Astrocyte (in vitro differentiated cells and primary cell): ENCODE measurements around the gene TRANK1. TPM values are rescaled to one million over a fixed set of nuclear protein-coding genes. Genes with fewer than 3 reads are reported as not detected.
A peak's percentile ranks its signal among the peaks of the same experiment; 100 is the strongest.

Experiments used
- DNase-seq: peaks from one replicate; pipeline ENCODE4 v3.0.0-alpha.2; 2010; ENCODE audit warnings: low read depth
- FAIRE-seq: peaks from 2 replicates; lab custom pipeline; 2011; peaks lifted over from hg19 to GRCh38; lab: Jason Lieb, UNC
- H2AFZ ChIP-seq: 2 replicates; pipeline ENCODE4 v1.6.0; 2012; ENCODE audit warnings: low read depth, low read length, inconsistent platforms
- H3K27ac ChIP-seq: 2 replicates; pipeline ENCODE4 v1.5.1; 2011; ENCODE audit warnings: low read depth, low read length, inconsistent platforms
- H3K27me3 ChIP-seq: 2 replicates; pipeline ENCODE4 v1.6.0; 2011; ENCODE audit warnings: low read length, inconsistent platforms; ENCODE audit not compliant: insufficient read depth
- H3K36me3 ChIP-seq: 2 replicates; pipeline ENCODE4 v1.5.1; 2011; ENCODE audit warnings: low read length, inconsistent platforms; ENCODE audit not compliant: insufficient read depth
- H3K4me1 ChIP-seq: 2 replicates; pipeline ENCODE4 v1.5.1; 2011; ENCODE audit warnings: low read length, inconsistent platforms; ENCODE audit not compliant: insufficient read depth
- H3K4me2 ChIP-seq: 2 replicates; pipeline ENCODE4 v1.6.0; 2012; ENCODE audit warnings: low read length, inconsistent platforms
- H3K4me3 ChIP-seq: 2 replicates; pipeline ENCODE4 v1.5.1; 2011; ENCODE audit warnings: low read depth, mild to moderate bottlenecking, low read length, inconsistent platforms; ENCODE audit not compliant: insufficient read depth
- H3K79me2 ChIP-seq: 2 replicates; pipeline ENCODE4 v1.6.0; 2012; ENCODE audit warnings: mild to moderate bottlenecking, low read length, inconsistent platforms; ENCODE audit not compliant: insufficient read depth
- H3K9ac ChIP-seq: 2 replicates; pipeline ENCODE4 v1.6.0; 2012; ENCODE audit warnings: mild to moderate bottlenecking, low read length, inconsistent platforms
- H3K9me3 ChIP-seq: 2 replicates; pipeline ENCODE4 v1.5.1; 2012; ENCODE audit warnings: low read depth, mild to moderate bottlenecking, low read length, inconsistent platforms; ENCODE audit not compliant: insufficient read depth
- H4K20me1 ChIP-seq: 2 replicates; pipeline ENCODE4 v1.6.0; 2012; ENCODE audit warnings: low read length, inconsistent platforms; ENCODE audit not compliant: insufficient read depth
- H3K27ac Mint-ChIP-seq: one replicate; pipeline ENCODE4 v1.8.0; 2021; ENCODE audit warnings: mild to moderate bottlenecking, mixed read lengths; ENCODE audit not compliant: unreplicated experiment
- H3K27me3 Mint-ChIP-seq: one replicate; pipeline ENCODE4 v1.8.0; 2021; ENCODE audit warnings: low read depth, mixed read lengths; ENCODE audit not compliant: unreplicated experiment
- H3K36me3 Mint-ChIP-seq: one replicate; pipeline ENCODE4 v1.8.0; 2021; ENCODE audit warnings: low read depth, mixed read lengths; ENCODE audit not compliant: unreplicated experiment
- H3K4me1 Mint-ChIP-seq: one replicate; pipeline ENCODE4 v1.8.0; 2021; ENCODE audit warnings: low read depth, mixed read lengths; ENCODE audit not compliant: unreplicated experiment
- H3K4me3 Mint-ChIP-seq: one replicate; pipeline ENCODE4 v1.8.0; 2021; ENCODE audit warnings: mild to moderate bottlenecking, moderate library complexity, mixed read lengths; ENCODE audit not compliant: unreplicated experiment
- H3K9me3 Mint-ChIP-seq: one replicate; pipeline ENCODE4 v1.8.0; 2021; ENCODE audit warnings: mild to moderate bottlenecking, mixed read lengths; ENCODE audit not compliant: unreplicated experiment
- EZH2 ChIP-seq: IDR thresholded peaks from 2 replicates; pipeline ENCODE4 v1.6.1; 2012; ENCODE audit warnings: mild to moderate bottlenecking, low read length, inconsistent platforms; ENCODE audit not compliant: insufficient read depth
- total RNA-seq: library from RNA; stranded (reverse); gene quantifications from 2 replicates; pipeline ENCODE4 v1.2.1, GENCODE V29; 2021
- TF ChIP-seq, protein P1 (sequence below): IDR thresholded peaks from 2 replicates; pipeline ENCODE4 v1.5.1; 2011; ENCODE audit warnings: low read depth, mild to moderate bottlenecking, inconsistent platforms, low read length, moderate library complexity; ENCODE audit not compliant: insufficient read depth

TRANK1 gene
- total RNA-seq, 1 donor from 2014 or later, result 5.6 TPM

DNA sequence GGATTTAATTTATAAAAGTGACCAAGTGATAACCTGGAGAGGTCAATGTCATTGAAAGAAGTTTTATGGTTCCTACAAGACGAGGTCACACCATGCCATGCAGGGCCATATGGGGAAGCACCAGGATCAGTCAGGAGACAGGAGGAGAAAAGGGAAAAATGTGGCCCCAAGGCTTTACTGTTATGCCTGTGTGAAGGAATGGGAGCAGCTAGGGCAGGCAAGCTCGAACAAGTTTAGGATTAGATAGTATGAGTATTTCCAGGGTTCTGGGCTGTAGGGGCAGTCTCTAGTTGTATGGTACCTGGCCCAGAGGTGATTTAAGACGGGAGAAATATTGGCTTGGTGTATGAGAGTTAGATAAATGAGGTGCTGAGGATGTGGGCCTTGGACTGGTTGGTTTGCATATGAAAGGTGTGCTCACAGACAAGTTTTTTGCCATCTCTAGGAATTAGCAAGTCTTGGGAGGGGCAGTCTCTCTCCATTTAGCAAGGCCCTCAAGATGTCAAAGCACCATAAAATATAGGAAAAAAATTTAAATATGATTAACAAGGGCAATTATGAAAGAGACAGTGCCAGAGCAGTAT lies 144.2 kb downstream of the TRANK1 start:
- no peak for DNase-seq
- no peak overlapping the region for H3K4me2 ChIP-seq
- no peak for TF ChIP-seq EZH2
- TF ChIP-seq, protein P1, sequence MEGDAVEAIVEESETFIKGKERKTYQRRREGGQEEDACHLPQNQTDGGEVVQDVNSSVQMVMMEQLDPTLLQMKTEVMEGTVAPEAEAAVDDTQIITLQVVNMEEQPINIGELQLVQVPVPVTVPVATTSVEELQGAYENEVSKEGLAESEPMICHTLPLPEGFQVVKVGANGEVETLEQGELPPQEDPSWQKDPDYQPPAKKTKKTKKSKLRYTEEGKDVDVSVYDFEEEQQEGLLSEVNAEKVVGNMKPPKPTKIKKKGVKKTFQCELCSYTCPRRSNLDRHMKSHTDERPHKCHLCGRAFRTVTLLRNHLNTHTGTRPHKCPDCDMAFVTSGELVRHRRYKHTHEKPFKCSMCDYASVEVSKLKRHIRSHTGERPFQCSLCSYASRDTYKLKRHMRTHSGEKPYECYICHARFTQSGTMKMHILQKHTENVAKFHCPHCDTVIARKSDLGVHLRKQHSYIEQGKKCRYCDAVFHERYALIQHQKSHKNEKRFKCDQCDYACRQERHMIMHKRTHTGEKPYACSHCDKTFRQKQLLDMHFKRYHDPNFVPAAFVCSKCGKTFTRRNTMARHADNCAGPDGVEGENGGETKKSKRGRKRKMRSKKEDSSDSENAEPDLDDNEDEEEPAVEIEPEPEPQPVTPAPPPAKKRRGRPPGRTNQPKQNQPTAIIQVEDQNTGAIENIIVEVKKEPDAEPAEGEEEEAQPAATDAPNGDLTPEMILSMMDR, result no peak
- H2AFZ ChIP-seq, result no peak overlapping the region
- H3K36me3 ChIP-seq, result no peaks in the 10 kb centered on the region
- no peak overlapping the region for H3K27ac ChIP-seq
- no peaks in the 10 kb centered on the region for H3K36me3 Mint-ChIP-seq
- peaks cover 2% of the 10 kb centered on the region for H3K27me3 Mint-ChIP-seq
- H3K27ac Mint-ChIP-seq, result no peak overlapping the region
- H3K4me3 Mint-ChIP-seq, result no peak overlapping the region
- H3K4me1 ChIP-seq, result no peaks in the 10 kb centered on the region
- FAIRE-seq, result no peak
- H3K9me3 Mint-ChIP-seq, result peaks cover 2% of the 10 kb centered on the region
- H3K4me1 Mint-ChIP-seq, result peaks cover 6% of the 10 kb centered on the region
- H3K9me3 ChIP-seq, result no peaks in the 10 kb centered on the region
- no peaks in the 10 kb centered on the region for H4K20me1 ChIP-seq
- H3K9ac ChIP-seq, result no peak overlapping the region
- H3K79me2 ChIP-seq, result no peaks in the 10 kb centered on the region
- no peak overlapping the region for H3K4me3 ChIP-seq
- no peaks in the 10 kb centered on the region for H3K27me3 ChIP-seq

DNA sequence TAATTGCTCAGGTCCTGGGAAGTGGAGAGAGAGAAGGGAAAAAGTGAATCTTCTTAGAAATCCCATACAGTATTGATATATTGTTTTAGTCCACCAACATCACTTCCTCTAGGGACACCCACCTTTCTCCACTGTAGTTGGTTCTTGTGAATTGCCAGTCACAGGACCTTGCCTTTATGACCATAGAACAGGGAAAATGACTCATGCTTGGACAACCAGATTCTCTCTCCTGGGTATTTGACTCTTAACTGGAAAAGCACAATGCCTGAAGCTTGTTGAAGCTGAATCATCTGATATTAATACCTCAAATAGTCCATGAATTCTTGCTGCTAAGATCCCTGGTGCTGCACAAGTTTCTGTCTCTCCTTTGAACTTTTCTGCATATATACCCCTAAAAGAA lies 148.0 kb downstream of the TRANK1 start:
- Mint-ChIP-seq H3K36me3 (no peaks in the 10 kb centered on the region), H3K4me3 (no peak overlapping the region), H3K27me3 (peaks cover 3% of the 10 kb centered on the region), H3K9me3 (peaks cover 2% of the 10 kb centered on the region), H3K4me1 (peaks cover 6% of the 10 kb centered on the region), H3K27ac (no peak overlapping the region)
- Histone ChIP-seq H3K79me2 (no peaks in the 10 kb centered on the region), H4K20me1 (no peaks in the 10 kb centered on the region), H3K27ac (no peak overlapping the region), H3K4me1 (no peaks in the 10 kb centered on the region), H3K9ac (no peak overlapping the region), H2AFZ (no peak overlapping the region), H3K27me3 (peaks cover under 1% of the 10 kb centered on the region), H3K4me3 (no peak overlapping the region), H3K9me3 (no peaks in the 10 kb centered on the region), H3K36me3 (no peaks in the 10 kb centered on the region), H3K4me2 (no peak overlapping the region)
- FAIRE-seq (no peak), DNase-seq (peak; percentile 52)
- TF ChIP-seq, protein P1, result no peak
- TF ChIP-seq EZH2, result no peak

DNA sequence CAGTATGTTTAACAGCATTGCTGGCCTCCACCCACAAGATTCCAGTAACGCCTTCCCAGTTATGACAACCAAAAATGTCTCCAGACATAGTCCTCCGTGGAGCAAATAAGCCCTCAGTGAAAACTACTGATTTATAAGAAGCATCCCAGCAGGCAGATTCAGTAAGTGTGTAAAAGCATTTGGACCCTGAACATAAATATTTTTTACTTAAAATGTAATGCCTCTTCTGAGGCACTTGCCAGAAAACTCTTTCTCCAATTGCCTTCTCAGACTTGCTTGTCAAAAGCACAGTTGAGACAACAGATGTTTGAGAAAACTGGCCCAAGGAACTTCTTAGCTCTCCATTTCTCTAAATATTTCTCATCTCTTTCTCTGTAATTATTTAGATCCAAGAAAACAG lies 148.7 kb downstream of the TRANK1 start:
- H3K79me2 ChIP-seq, result no peaks in the 10 kb centered on the region
- no peaks in the 10 kb centered on the region for H3K36me3 Mint-ChIP-seq
- no peak overlapping the region for H3K4me3 ChIP-seq
- H3K27me3 Mint-ChIP-seq, result peaks cover 7% of the 10 kb centered on the region
- no peak overlapping the region for H3K9ac ChIP-seq
- no peaks in the 10 kb centered on the region for H3K4me1 ChIP-seq
- H3K27me3 ChIP-seq, result peaks cover 6% of the 10 kb centered on the region
- H3K36me3 ChIP-seq, result no peaks in the 10 kb centered on the region
- peaks cover 6% of the 10 kb centered on the region for H3K4me1 Mint-ChIP-seq
- H3K27ac ChIP-seq, result no peak overlapping the region
- no peaks in the 10 kb centered on the region for H4K20me1 ChIP-seq
- FAIRE-seq (no peak), DNase-seq (no peak)
- H3K27ac Mint-ChIP-seq, result no peak overlapping the region
- no peak for TF ChIP-seq EZH2
- TF ChIP-seq, protein P1, result no peak
- no peak overlapping the region for H2AFZ ChIP-seq
- H3K4me3 Mint-ChIP-seq, result no peak overlapping the region
- H3K9me3 ChIP-seq, result no peaks in the 10 kb centered on the region
- H3K4me2 ChIP-seq, result no peak overlapping the region
- H3K9me3 Mint-ChIP-seq, result peaks cover 2% of the 10 kb centered on the region
